ENCODE measurements around the gene DEXI. TPM values are rescaled to one million over a fixed set of nuclear protein-coding genes. Genes with fewer than 3 reads are reported as not detected.

The DEXI gene
- total RNA-seq, 1 donor from 2014 or later: 47.9 TPM

DNA sequence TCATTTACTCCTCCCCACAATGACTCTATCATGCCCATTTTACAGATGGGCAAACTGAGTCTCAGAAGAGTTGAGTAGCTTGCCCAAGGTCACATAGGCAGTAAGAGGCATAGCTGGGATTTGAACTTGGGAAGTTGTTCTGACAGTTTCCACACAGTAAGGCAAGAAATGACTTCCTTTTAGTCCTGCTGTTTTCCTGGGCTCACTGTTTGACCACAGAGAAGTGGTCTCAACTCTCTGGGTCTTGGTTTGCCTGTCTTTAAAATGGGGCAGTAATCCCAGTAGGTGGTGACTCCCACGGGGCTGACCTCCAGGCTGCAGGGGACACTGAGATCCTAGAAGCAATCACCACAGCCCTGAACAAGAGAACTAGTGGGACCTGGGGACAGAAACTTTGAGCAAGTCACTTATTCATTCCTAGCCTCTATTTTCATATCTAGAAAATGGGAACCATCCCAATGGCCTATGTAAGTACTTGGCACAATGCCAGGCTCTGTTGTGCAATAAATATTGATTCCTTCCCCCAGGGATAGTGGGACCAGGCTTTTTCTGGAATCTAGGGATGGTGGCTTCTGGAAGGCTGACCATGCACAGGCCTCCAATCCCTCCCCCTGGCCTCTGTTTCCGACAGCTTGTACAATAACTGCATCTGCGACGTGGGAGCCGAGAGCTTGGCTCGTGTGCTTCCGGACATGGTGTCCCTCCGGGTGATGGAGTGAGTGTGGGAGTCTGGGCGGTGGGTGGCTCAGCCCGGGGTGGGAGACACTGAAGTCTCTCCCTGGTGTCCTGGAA lies 20.5 kb downstream of the DEXI start:
- DNase-seq (ENCODE audit: low read depth): no peak
- TF ChIP-seq, protein P1, sequence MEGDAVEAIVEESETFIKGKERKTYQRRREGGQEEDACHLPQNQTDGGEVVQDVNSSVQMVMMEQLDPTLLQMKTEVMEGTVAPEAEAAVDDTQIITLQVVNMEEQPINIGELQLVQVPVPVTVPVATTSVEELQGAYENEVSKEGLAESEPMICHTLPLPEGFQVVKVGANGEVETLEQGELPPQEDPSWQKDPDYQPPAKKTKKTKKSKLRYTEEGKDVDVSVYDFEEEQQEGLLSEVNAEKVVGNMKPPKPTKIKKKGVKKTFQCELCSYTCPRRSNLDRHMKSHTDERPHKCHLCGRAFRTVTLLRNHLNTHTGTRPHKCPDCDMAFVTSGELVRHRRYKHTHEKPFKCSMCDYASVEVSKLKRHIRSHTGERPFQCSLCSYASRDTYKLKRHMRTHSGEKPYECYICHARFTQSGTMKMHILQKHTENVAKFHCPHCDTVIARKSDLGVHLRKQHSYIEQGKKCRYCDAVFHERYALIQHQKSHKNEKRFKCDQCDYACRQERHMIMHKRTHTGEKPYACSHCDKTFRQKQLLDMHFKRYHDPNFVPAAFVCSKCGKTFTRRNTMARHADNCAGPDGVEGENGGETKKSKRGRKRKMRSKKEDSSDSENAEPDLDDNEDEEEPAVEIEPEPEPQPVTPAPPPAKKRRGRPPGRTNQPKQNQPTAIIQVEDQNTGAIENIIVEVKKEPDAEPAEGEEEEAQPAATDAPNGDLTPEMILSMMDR (IDR thresholded peaks at IDR 0.05; ENCODE audit: insufficient read depth, low read length, severe bottlenecking): no peak
- Histone ChIP-seq H3K4me3 (ENCODE audit: low read depth, low read length) (no peak overlapping the region), H3K27me3 (ENCODE audit: control insufficient read depth, insufficient read depth, low read length) (no peaks in the 10 kb centered on the region), H3K36me3 (ENCODE audit: control insufficient read depth, insufficient read depth, low read length) (no peaks in the 10 kb centered on the region)
- FAIRE-seq: no peak

DNA sequence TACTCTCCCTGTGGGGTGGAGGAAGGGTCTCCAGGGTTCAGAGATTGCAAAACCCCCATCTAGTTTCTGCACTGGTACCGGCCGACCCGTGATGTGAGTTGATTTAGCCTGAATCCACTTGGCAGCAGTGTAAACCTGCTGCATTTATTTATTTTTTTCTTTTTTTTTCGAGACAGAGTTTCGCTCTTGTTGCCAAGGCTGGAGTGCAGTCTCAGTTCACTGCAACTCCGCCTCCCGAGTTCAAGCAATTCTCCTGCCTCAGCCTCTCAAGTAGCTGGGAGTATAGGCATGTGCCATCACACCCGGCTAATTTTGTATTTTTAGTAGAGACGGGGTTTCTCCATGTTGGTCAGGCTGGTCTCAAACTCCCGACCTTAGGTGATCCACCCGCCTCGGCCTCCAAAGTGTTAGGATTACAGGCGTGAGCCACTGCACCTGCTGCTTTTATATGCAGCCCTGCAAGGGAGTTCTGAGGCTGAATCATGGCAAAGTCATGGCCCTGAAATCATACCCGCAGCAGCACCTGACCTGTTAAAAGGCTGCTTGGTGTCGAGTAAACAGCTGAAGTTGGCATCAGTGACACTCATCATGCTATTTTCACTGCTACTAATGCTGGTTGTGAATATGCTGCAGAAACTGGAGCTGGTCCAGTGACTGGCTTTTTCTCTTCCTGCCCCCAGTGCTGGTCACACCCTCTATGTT lies 21.4 kb downstream of the DEXI start:
- TF ChIP-seq, protein P1 (IDR thresholded peaks at IDR 0.05; ENCODE audit: insufficient read depth, low read length, severe bottlenecking): no peak
- no peak for DNase-seq (ENCODE audit: low read depth)
- no peak for FAIRE-seq

DNA sequence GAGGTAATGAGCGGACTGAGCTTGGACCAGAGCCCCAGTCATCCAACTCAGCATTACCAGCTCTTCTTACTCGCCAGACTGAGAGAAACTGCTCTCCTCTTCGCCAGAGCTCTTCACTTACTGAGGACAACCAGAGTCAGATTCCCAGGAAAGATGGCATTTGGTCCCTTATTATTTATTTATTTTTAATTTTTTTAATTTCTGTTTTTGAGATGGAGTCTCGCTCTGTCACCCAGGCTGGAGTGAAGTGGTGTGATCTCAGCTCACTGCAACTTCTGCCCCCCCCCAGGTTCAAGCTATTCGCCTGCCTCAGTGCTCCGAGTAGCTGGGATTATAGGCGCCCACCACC lies 23.3 kb downstream of the DEXI start:
- Histone ChIP-seq H3K27me3 (ENCODE audit: control insufficient read depth, insufficient read depth, low read length) (no peaks in the 10 kb centered on the region), H3K36me3 (ENCODE audit: control insufficient read depth, insufficient read depth, low read length) (no peaks in the 10 kb centered on the region), H3K4me3 (ENCODE audit: low read depth, low read length) (no peak overlapping the region)
- DNase-seq (ENCODE audit: low read depth): no peak
- TF ChIP-seq, protein P1 (IDR thresholded peaks at IDR 0.05; ENCODE audit: insufficient read depth, low read length, severe bottlenecking): no peak
- no peak for FAIRE-seq

More for the DNA sequence above, 21.4 kb downstream of the DEXI start:
- H3K4me3 ChIP-seq (ENCODE audit: low read depth, low read length): no peak overlapping the region
- no peaks in the 10 kb centered on the region for H3K27me3 ChIP-seq (ENCODE audit: control insufficient read depth, insufficient read depth, low read length)
- no peaks in the 10 kb centered on the region for H3K36me3 ChIP-seq (ENCODE audit: control insufficient read depth, insufficient read depth, low read length)

DNA sequence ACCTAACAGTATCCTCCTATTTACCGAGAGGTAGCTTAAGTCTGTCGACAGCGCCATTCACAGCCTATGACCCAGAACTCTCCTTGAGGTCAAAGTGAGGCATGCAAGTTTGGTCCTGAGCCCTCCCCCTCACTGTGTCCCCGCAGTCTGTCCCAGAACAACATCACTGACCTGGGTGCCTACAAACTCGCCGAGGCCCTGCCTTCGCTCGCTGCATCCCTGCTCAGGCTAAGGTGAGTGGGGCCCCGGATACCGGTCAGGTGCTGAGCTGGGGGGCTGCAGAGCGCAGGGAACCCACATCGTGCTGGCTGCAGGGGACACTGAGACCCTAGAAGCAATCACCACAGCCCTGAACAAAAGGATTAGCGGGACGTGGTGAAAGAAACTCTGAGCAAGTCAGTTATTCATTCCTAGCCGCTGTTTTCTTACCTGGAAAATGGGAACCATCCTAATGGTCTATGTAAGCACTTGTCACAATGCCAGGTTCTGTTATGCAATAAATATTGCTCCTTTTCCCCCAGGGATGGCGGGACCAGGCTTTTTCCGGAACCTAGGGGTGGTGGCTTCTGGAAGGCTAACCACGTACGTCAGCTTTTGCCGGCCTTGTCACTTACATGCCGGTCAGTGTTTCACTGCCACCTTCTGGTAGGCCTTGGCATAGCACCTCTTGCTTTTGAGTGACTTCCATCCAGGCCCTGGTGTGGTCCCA lies 23.8 kb downstream of the DEXI start:
- TF ChIP-seq, protein P1 (IDR thresholded peaks at IDR 0.05; ENCODE audit: insufficient read depth, low read length, severe bottlenecking): peak; percentile 100
- Histone ChIP-seq H3K36me3 (ENCODE audit: control insufficient read depth, insufficient read depth, low read length) (no peaks in the 10 kb centered on the region), H3K27me3 (ENCODE audit: control insufficient read depth, insufficient read depth, low read length) (no peaks in the 10 kb centered on the region), H3K4me3 (ENCODE audit: low read depth, low read length) (no peak overlapping the region)
- FAIRE-seq (no peak), DNase-seq (ENCODE audit: low read depth) (peak; percentile 89)

DNA sequence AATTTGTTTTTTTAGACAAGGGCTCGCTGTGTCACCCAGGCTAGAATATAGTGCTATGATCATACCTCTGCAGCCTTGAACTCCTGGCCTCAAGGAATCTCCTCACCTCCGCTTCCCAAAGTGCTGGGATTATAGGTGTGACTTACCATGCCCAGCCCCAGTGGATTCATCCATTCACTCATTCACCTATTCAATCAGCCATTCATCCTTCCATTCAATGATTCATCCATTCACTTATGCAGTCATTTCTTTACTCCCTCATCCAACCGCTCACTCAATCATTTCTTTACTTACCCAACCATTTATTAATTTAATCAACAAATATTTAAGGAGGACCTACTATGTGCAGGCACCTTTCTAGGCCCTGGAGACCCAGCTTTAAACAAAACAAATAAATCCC lies 25.7 kb downstream of the DEXI start:
- no peak overlapping the region for H3K4me3 ChIP-seq (ENCODE audit: low read depth, low read length)
- no peak for FAIRE-seq
- no peaks in the 10 kb centered on the region for H3K27me3 ChIP-seq (ENCODE audit: control insufficient read depth, insufficient read depth, low read length)
- TF ChIP-seq, protein P1 (IDR thresholded peaks at IDR 0.05; ENCODE audit: insufficient read depth, low read length, severe bottlenecking): no peak
- no peak for DNase-seq (ENCODE audit: low read depth)
- H3K36me3 ChIP-seq (ENCODE audit: control insufficient read depth, insufficient read depth, low read length): no peaks in the 10 kb centered on the region

Measured in bronchial epithelial cell (primary cell).